GM23338 (cell line): ENCODE measurements around the gene EPC1. TPM values are rescaled to one million over a fixed set of nuclear protein-coding genes. Genes with fewer than 3 reads are reported as not detected.

Experiments used
- ATAC-seq: fragments of 200-7000 bp; cut with Tn5 transposase; 3 replicates; pipeline ENCODE4 v1.9.1; 2020
- DNase-seq: peaks from one replicate; pipeline ENCODE4 v3.0.0-alpha.2; 2015; ENCODE audit warnings: low spot score
- H2AFZ ChIP-seq: fragments of 200-600 bp; sonication (generic); 2 replicates; pipeline ENCODE4 v1.8.0; 2016; ENCODE audit warnings: antibody characterized with exemption, mild to moderate bottlenecking, moderate library complexity
- H3F3A ChIP-seq: fragments of 200-600 bp; sonication (generic); replicated peaks from 2 replicates; pipeline ENCODE4 v1.8.0; 2017; ENCODE audit warnings: antibody characterized with exemption, mixed run types, low read depth
- H3K27ac ChIP-seq: fragments of 200-600 bp; sonication (generic); 2 replicates; pipeline ENCODE4 v1.6.1; 2016; ENCODE audit warnings: low read depth
- H3K27me3 ChIP-seq: fragments of 200-600 bp; sonication (generic); 2 replicates; pipeline ENCODE4 v1.8.0; 2016; ENCODE audit warnings: mild to moderate bottlenecking, mixed run types, moderate library complexity; ENCODE audit not compliant: insufficient read depth
- H3K36me3 ChIP-seq: fragments of 200-600 bp; sonication (generic); 2 replicates; pipeline ENCODE4 v1.8.0; 2016; ENCODE audit warnings: mild to moderate bottlenecking; ENCODE audit not compliant: insufficient read depth
- H3K4me1 ChIP-seq: fragments of 200-600 bp; sonication (generic); 2 replicates; pipeline ENCODE4 v1.8.0; 2016; ENCODE audit warnings: mild to moderate bottlenecking, moderate library complexity; ENCODE audit not compliant: insufficient read depth
- H3K4me2 ChIP-seq: fragments of 200-600 bp; sonication (generic); 2 replicates; pipeline ENCODE4 v1.7.1; 2017; ENCODE audit warnings: mixed run types
- H3K4me3 ChIP-seq: fragments of 200-600 bp; sonication (generic); 2 replicates; pipeline ENCODE4 v1.6.1; 2016; ENCODE audit warnings: mixed run types
- H3K79me2 ChIP-seq: fragments of 200-600 bp; sonication (generic); replicated peaks from 2 replicates; pipeline ENCODE4 v1.8.0; 2017; ENCODE audit warnings: mild to moderate bottlenecking; ENCODE audit not compliant: insufficient read depth
- H3K9me2 ChIP-seq: fragments of 200-600 bp; sonication (generic); 2 replicates; pipeline ENCODE4 v1.8.0; 2017; ENCODE audit not compliant: insufficient read depth
- H4K20me1 ChIP-seq: fragments of 200-600 bp; sonication (generic); replicated peaks from 2 replicates; pipeline ENCODE4 v1.8.0; 2017; ENCODE audit warnings: mild to moderate bottlenecking; ENCODE audit not compliant: insufficient read depth
- H3K27ac Mint-ChIP-seq: 2 replicates; pipeline ENCODE4 v1.8.0; 2020; ENCODE audit warnings: inconsistent platforms, mild to moderate bottlenecking, moderate library complexity, mixed read lengths
- H3K27me3 Mint-ChIP-seq: 3 replicates; pipeline ENCODE4 v1.8.0; 2022; ENCODE audit warnings: low read depth, mild to moderate bottlenecking, moderate library complexity, mixed read lengths, inconsistent platforms; ENCODE audit not compliant: insufficient read depth, poor library complexity
- H3K36me3 Mint-ChIP-seq: 3 replicates; pipeline ENCODE4 v1.8.0; 2021; ENCODE audit warnings: low read depth, mild to moderate bottlenecking, inconsistent platforms, moderate library complexity, mixed read lengths
- H3K4me1 Mint-ChIP-seq: 3 replicates; pipeline ENCODE4 v1.8.0; 2020; ENCODE audit warnings: mild to moderate bottlenecking, inconsistent platforms, mixed read lengths
- H3K4me3 Mint-ChIP-seq: 3 replicates; pipeline ENCODE4 v1.8.0; 2021; ENCODE audit warnings: moderate library complexity, mild to moderate bottlenecking, inconsistent platforms, mixed read lengths
- H3K9me3 Mint-ChIP-seq: 3 replicates; pipeline ENCODE4 v1.8.0; 2020; ENCODE audit warnings: moderate library complexity, mild to moderate bottlenecking, inconsistent platforms, mixed read lengths
- CREB1 ChIP-seq: fragments of 250-450 bp; sonication (Bioruptor Pico); IDR thresholded peaks from 2 replicates; pipeline ENCODE4 v1.5.0; 2020; ENCODE audit warnings: low read depth, mild to moderate bottlenecking, moderate library complexity
- CTCF ChIP-seq, 2 experiments: fragments of 200-600 bp in 1 of 2; sonication (generic) in 1 of 2; conservative IDR thresholded peaks; 2 replicates each; pipeline versions ENCODE4 v1.5.1 to v1.6.1; 2016 to 2017; ENCODE audit warnings: antibody characterized with exemption in 2 of 2, low read depth in 2 of 2, mild to moderate bottlenecking in 2 of 2, moderate library complexity in 1 of 2
- EZH2 ChIP-seq: fragments of 200-600 bp; sonication (generic); IDR thresholded peaks from one replicate; pipeline ENCODE4 v1.8.0; 2017; ENCODE audit warnings: antibody characterized with exemption, mild to moderate bottlenecking, low read depth; ENCODE audit not compliant: unreplicated experiment
- EZH2phosphoT487 ChIP-seq: fragments of 200-600 bp; sonication (generic); IDR thresholded peaks from one replicate; pipeline ENCODE4 v1.8.1; 2018; ENCODE audit warnings: antibody characterized with exemption; ENCODE audit not compliant: unreplicated experiment
- JUNB ChIP-seq: IDR thresholded peaks from one replicate; pipeline ENCODE4 v1.6.1; 2016; ENCODE audit warnings: antibody characterized with exemption; ENCODE audit not compliant: unreplicated experiment
- NANOG ChIP-seq: IDR thresholded peaks from 2 replicates; pipeline ENCODE4 v1.6.1; 2016; ENCODE audit warnings: antibody characterized with exemption, borderline replicate concordance
- POLR2AphosphoS5 ChIP-seq: IDR thresholded peaks from 2 replicates; pipeline ENCODE4 v1.6.1; 2016; ENCODE audit warnings: antibody characterized with exemption, low read depth
- REST ChIP-seq: IDR thresholded peaks from one replicate; pipeline ENCODE4 v1.6.1; 2018; ENCODE audit warnings: antibody characterized with exemption; ENCODE audit not compliant: unreplicated experiment
- long read RNA-seq: library from polyadenylated mRNA; unstranded; transcript quantifications from one replicate; pipeline ENCODE4 v2.0.0, GENCODE V29; 2020; ENCODE audit not compliant: unreplicated experiment
- polyA plus RNA-seq: library from polyadenylated mRNA; unstranded; fragments of >200 nt; fragmentation: Nextera tagmentation; extraction: Ambion mirVana; gene quantifications from 2 replicates; pipeline ENCODE4 v1.2.1, GENCODE V29; 2016
- total RNA-seq: library from RNA; depleted of rRNA; stranded (reverse); fragments of >200 nt; shearing (Covaris generic); gene quantifications from 2 replicates; pipeline ENCODE4 v1.2.3, GENCODE V29; 2014; rRNA removed
- TF ChIP-seq, protein P1 (sequence below): IDR thresholded peaks from 2 replicates; pipeline ENCODE4 v1.6.1; 2016; ENCODE audit warnings: antibody characterized with exemption

EPC1 gene, protein sequence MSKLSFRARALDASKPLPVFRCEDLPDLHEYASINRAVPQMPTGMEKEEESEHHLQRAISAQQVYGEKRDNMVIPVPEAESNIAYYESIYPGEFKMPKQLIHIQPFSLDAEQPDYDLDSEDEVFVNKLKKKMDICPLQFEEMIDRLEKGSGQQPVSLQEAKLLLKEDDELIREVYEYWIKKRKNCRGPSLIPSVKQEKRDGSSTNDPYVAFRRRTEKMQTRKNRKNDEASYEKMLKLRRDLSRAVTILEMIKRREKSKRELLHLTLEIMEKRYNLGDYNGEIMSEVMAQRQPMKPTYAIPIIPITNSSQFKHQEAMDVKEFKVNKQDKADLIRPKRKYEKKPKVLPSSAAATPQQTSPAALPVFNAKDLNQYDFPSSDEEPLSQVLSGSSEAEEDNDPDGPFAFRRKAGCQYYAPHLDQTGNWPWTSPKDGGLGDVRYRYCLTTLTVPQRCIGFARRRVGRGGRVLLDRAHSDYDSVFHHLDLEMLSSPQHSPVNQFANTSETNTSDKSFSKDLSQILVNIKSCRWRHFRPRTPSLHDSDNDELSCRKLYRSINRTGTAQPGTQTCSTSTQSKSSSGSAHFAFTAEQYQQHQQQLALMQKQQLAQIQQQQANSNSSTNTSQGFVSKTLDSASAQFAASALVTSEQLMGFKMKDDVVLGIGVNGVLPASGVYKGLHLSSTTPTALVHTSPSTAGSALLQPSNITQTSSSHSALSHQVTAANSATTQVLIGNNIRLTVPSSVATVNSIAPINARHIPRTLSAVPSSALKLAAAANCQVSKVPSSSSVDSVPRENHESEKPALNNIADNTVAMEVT
- total RNA-seq = 15.8 and 25.9 TPM in 2 replicates
- 24.1 and 24.5 TPM in 2 replicates for polyA plus RNA-seq
- long read RNA-seq, partial matches to known transcripts = 4 of 8 reads
- long read RNA-seq, other reads (novel, unspliced or antisense) = 1 of 8 reads

- peaks cover 46% of the 10 kb centered on the region for H3K79me2 ChIP-seq
- ATAC-seq (peak; percentile 71), DNase-seq (peak; percentile 85)
- peaks cover 35% of the 10 kb centered on the region for H3K4me1 Mint-ChIP-seq
- peak within 1 kb of the TSS; percentile 100 for H3K27ac Mint-ChIP-seq
- H3K36me3 ChIP-seq = no peaks in the 10 kb centered on the region
- 0 out of 2 replicates have a peak, but pooled peaks cover 2% of the 10 kb centered on the region for H4K20me1 ChIP-seq
- H3K27ac ChIP-seq = peak within 1 kb of the TSS; percentile 100
- H3K4me1 ChIP-seq = peaks cover 50% of the 10 kb centered on the region
- no peak within 1 kb of the TSS; the same call in 1 of the 2 replicates for H2AFZ ChIP-seq
- TF ChIP-seq POLR2AphosphoS5 = peak; percentile 78
- no peak for TF ChIP-seq EZH2
- TF ChIP-seq REST = peak; percentile 6
- peak within 1 kb of the TSS; percentile 95 for H3K4me3 Mint-ChIP-seq
- H3K9me3 Mint-ChIP-seq = no peaks in the 10 kb centered on the region
- H3K27me3 ChIP-seq = no peaks in the 10 kb centered on the region
- peaks cover 12% of the 10 kb centered on the region for H3K27me3 Mint-ChIP-seq
- H3K4me3 ChIP-seq = peak within 1 kb of the TSS; percentile 96
- no peaks in the 10 kb centered on the region for H3K9me2 ChIP-seq
- H3K4me2 ChIP-seq = peak within 1 kb of the TSS; percentile 88
- no peaks in the 10 kb centered on the region for H3F3A ChIP-seq
- peaks cover 24% of the 10 kb centered on the region for H3K36me3 Mint-ChIP-seq
Measured at GRCh38 chr10:32346551-32347362, at the start of gene EPC1. EPC1 (minus strand) TSS chr10:32347158; CDS start chr10:32346915, 243 bp downstream.

DNA sequence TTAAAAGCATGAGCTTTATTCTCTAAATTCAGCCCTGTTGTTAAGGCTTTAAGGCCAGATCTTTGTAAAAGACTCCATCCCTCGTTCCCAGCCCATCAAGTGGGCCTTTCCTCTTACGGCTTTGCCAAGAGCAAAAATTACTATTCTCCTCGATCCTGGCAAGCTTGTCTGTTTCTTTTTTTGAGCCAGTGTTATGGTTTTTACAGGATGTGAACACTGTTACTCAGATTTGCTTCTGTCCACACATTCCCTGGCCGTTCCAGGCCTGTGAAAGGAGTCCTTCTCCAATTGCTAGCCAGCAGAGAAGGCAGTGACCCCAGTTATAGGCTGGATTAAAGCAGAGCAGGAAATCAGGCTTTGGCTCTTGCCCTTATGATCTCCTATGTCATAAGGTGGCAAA is 47.0 kb upstream of the EPC1 start:
- ATAC-seq (no peak), DNase-seq (no peak)
- Histone ChIP-seq H2AFZ (no peak overlapping the region), H3K4me1 (no peaks in the 10 kb centered on the region), H3K4me2 (no peak overlapping the region), H3K27ac (no peak overlapping the region), H3K9me2 (peaks cover 1% of the 10 kb centered on the region; the same call in 1 of the 2 replicates), H3F3A (no peaks in the 10 kb centered on the region), H3K36me3 (no peaks in the 10 kb centered on the region), H3K79me2 (no peaks in the 10 kb centered on the region), H4K20me1 (no peaks in the 10 kb centered on the region; the same call in 1 of the 2 replicates), H3K4me3 (no peak overlapping the region), H3K27me3 (no peaks in the 10 kb centered on the region)
- no peaks in the 10 kb centered on the region for H3K9me3 Mint-ChIP-seq
- no peak overlapping the region for H3K27ac Mint-ChIP-seq
- H3K4me1 Mint-ChIP-seq = no peaks in the 10 kb centered on the region
- no peaks in the 10 kb centered on the region for H3K27me3 Mint-ChIP-seq
- no peaks in the 10 kb centered on the region for H3K36me3 Mint-ChIP-seq
- no peak overlapping the region for H3K4me3 Mint-ChIP-seq
- TF ChIP-seq EZH2phosphoT487 (no peak), POLR2AphosphoS5 (no peak), NANOG (no peak), CTCF (conservative IDR thresholded peaks at IDR 0.05; ENCODE audit: low read depth in 2 of 2) (no peak), CREB1 (CRISPR knock-in tag) (no peak), EZH2 (no peak), JUNB (no peak)
- TF ChIP-seq, protein P1, sequence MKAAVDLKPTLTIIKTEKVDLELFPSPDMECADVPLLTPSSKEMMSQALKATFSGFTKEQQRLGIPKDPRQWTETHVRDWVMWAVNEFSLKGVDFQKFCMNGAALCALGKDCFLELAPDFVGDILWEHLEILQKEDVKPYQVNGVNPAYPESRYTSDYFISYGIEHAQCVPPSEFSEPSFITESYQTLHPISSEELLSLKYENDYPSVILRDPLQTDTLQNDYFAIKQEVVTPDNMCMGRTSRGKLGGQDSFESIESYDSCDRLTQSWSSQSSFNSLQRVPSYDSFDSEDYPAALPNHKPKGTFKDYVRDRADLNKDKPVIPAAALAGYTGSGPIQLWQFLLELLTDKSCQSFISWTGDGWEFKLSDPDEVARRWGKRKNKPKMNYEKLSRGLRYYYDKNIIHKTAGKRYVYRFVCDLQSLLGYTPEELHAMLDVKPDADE = no peak
